ENCODE measurements around the gene FHL2.

- TF ChIP-seq CTCF (IDR thresholded peaks at IDR 0.05; ENCODE audit: insufficient read depth, low read length, poor library complexity, severe bottlenecking) (no peak), EZH2phosphoT487 (conservative IDR thresholded peaks at IDR 0.05; ENCODE audit: low read length) (no peak)
These were observed 43.2 kb upstream of the FHL2 start for GRCh38 chr2:105442056-105442455.

Data from SU-DHL-6 (cell line).